ENCODE measurements around the gene MAGI1.
"Not testable (repeated sequence)": the region's sequence is repeated elsewhere in the genome, so short reads cannot be mapped to it uniquely, and the experiment has no call there.

MAGI1 gene

GRCh38 chr3:65575376-65575840 is 463.3 kb downstream of the MAGI1 start:
- ATAC-seq (no peak), DNase-seq (no peak)
- Mint-ChIP-seq H3K4me3 (no peak overlapping the region), H3K27ac (no peak overlapping the region), H3K36me3 (ENCODE audit: low read depth) (no peaks in the 10 kb centered on the region), H3K27me3 (no peaks in the 10 kb centered on the region), H3K9me3 (no peaks in the 10 kb centered on the region), H3K4me1 (no peaks in the 10 kb centered on the region)

- Mint-ChIP-seq H3K36me3 (ENCODE audit: low read depth) (no peaks in the 10 kb centered on the region), H3K27me3 (no peaks in the 10 kb centered on the region), H3K4me1 (no peaks in the 10 kb centered on the region), H3K9me3 (no peaks in the 10 kb centered on the region), H3K4me3 (no peak overlapping the region), H3K27ac (no peak overlapping the region)
- DNase-seq (no peak), ATAC-seq (no peak)
Measured at GRCh38 chr3:65573548-65574116, 465.1 kb downstream of the MAGI1 start.

- Mint-ChIP-seq H3K4me3 (no peak overlapping the region), H3K4me1 (no peaks in the 10 kb centered on the region), H3K27me3 (no peaks in the 10 kb centered on the region), H3K36me3 (ENCODE audit: low read depth) (no peaks in the 10 kb centered on the region), H3K9me3 (no peaks in the 10 kb centered on the region), H3K27ac (no peak overlapping the region)
- DNase-seq, result no peak
- ATAC-seq, result no peak
Measured at GRCh38 chr3:65572175-65572777, 466.4 kb downstream of the MAGI1 start.

GRCh38 chr3:65569845-65570405 is 468.8 kb downstream of the MAGI1 start:
- no peak overlapping the region for H3K27ac Mint-ChIP-seq
- no peaks in the 10 kb centered on the region for H3K4me1 Mint-ChIP-seq
- no peak for ATAC-seq
- H3K27me3 Mint-ChIP-seq, result no peaks in the 10 kb centered on the region
- H3K4me3 Mint-ChIP-seq, result no peak overlapping the region
- no peak for DNase-seq
- no peaks in the 10 kb centered on the region for H3K9me3 Mint-ChIP-seq
- H3K36me3 Mint-ChIP-seq (ENCODE audit: low read depth), result no peaks in the 10 kb centered on the region

- no peaks in the 10 kb centered on the region for H3K36me3 Mint-ChIP-seq (ENCODE audit: low read depth)
- DNase-seq (no peak), ATAC-seq (no peak)
- H3K9me3 Mint-ChIP-seq, result no peaks in the 10 kb centered on the region
- H3K4me3 Mint-ChIP-seq, result no peak overlapping the region
- H3K27ac Mint-ChIP-seq, result no peak overlapping the region
- H3K27me3 Mint-ChIP-seq, result no peaks in the 10 kb centered on the region
- no peaks in the 10 kb centered on the region for H3K4me1 Mint-ChIP-seq
Measured at GRCh38 chr3:65569129-65569528, 469.6 kb downstream of the MAGI1 start.

- DNase-seq (no peak), ATAC-seq (no peak)
Measured at GRCh38 chr3:65568497-65568896, 470.2 kb downstream of the MAGI1 start.

GRCh38 chr3:65565744-65566143 is 473.0 kb downstream of the MAGI1 start:
- DNase-seq; H3K36me3 Mint-ChIP-seq (ENCODE audit: low read depth); H3K27ac Mint-ChIP-seq; H3K4me1 Mint-ChIP-seq; H3K4me3 Mint-ChIP-seq; H3K27me3 Mint-ChIP-seq; ATAC-seq; H3K9me3 Mint-ChIP-seq: not testable (repeated sequence)

More at GRCh38 chr3:65568497-65568896, 470.2 kb downstream of the MAGI1 start:
- Mint-ChIP-seq H3K4me1 (no peaks in the 10 kb centered on the region), H3K4me3 (no peak overlapping the region), H3K27me3 (no peaks in the 10 kb centered on the region), H3K36me3 (ENCODE audit: low read depth) (no peaks in the 10 kb centered on the region), H3K27ac (no peak overlapping the region), H3K9me3 (no peaks in the 10 kb centered on the region)

GRCh38 chr3:65564483-65564882 is 474.2 kb downstream of the MAGI1 start:
- no peak for ATAC-seq
- peaks cover 7% of the 10 kb centered on the region for H3K9me3 Mint-ChIP-seq
- H3K4me3 Mint-ChIP-seq, result no peak overlapping the region
- no peaks in the 10 kb centered on the region for H3K4me1 Mint-ChIP-seq
- H3K27ac Mint-ChIP-seq, result no peak overlapping the region
- no peaks in the 10 kb centered on the region for H3K27me3 Mint-ChIP-seq
- H3K36me3 Mint-ChIP-seq (ENCODE audit: low read depth), result no peaks in the 10 kb centered on the region
- DNase-seq, result no peak

- no peaks in the 10 kb centered on the region for H3K36me3 Mint-ChIP-seq (ENCODE audit: low read depth)
- H3K4me3 Mint-ChIP-seq, result no peak overlapping the region
- no peak overlapping the region for H3K27ac Mint-ChIP-seq
- H3K9me3 Mint-ChIP-seq, result peaks cover 7% of the 10 kb centered on the region
- ATAC-seq, result no peak
- no peaks in the 10 kb centered on the region for H3K4me1 Mint-ChIP-seq
- DNase-seq, result no peak
- H3K27me3 Mint-ChIP-seq, result no peaks in the 10 kb centered on the region
Measured at GRCh38 chr3:65563861-65564260, 474.9 kb downstream of the MAGI1 start.

- Mint-ChIP-seq H3K9me3 (peaks cover 7% of the 10 kb centered on the region), H3K27me3 (no peaks in the 10 kb centered on the region), H3K4me1 (no peaks in the 10 kb centered on the region), H3K4me3 (no peak overlapping the region), H3K36me3 (ENCODE audit: low read depth) (no peaks in the 10 kb centered on the region), H3K27ac (no peak overlapping the region)
- no peak for DNase-seq
- no peak for ATAC-seq
Measured at GRCh38 chr3:65562447-65562846, 476.3 kb downstream of the MAGI1 start.

- Mint-ChIP-seq H3K27me3 (no peaks in the 10 kb centered on the region), H3K9me3 (peaks cover 8% of the 10 kb centered on the region)
- no peak for ATAC-seq
Measured at GRCh38 chr3:65561617-65562016, 477.1 kb downstream of the MAGI1 start.

GRCh38 chr3:65560901-65561300 is 477.8 kb downstream of the MAGI1 start:
- DNase-seq (no peak), ATAC-seq (no peak)
- Mint-ChIP-seq H3K4me3 (no peak overlapping the region), H3K4me1 (no peaks in the 10 kb centered on the region), H3K27ac (no peak overlapping the region), H3K9me3 (peaks cover 12% of the 10 kb centered on the region), H3K27me3 (no peaks in the 10 kb centered on the region), H3K36me3 (ENCODE audit: low read depth) (no peaks in the 10 kb centered on the region)

More at GRCh38 chr3:65561617-65562016, 477.1 kb downstream of the MAGI1 start:
- H3K27ac Mint-ChIP-seq, result no peak overlapping the region
- no peak overlapping the region for H3K4me3 Mint-ChIP-seq
- DNase-seq, result no peak
- H3K4me1 Mint-ChIP-seq, result no peaks in the 10 kb centered on the region
- H3K36me3 Mint-ChIP-seq (ENCODE audit: low read depth), result no peaks in the 10 kb centered on the region

- H3K36me3 Mint-ChIP-seq (ENCODE audit: low read depth), result no peaks in the 10 kb centered on the region
- ATAC-seq (no peak), DNase-seq (no peak)
- peaks cover 12% of the 10 kb centered on the region for H3K9me3 Mint-ChIP-seq
- no peak overlapping the region for H3K4me3 Mint-ChIP-seq
- H3K4me1 Mint-ChIP-seq, result no peaks in the 10 kb centered on the region
- H3K27me3 Mint-ChIP-seq, result no peaks in the 10 kb centered on the region
- no peak overlapping the region for H3K27ac Mint-ChIP-seq
Measured at GRCh38 chr3:65560133-65560532, 478.6 kb downstream of the MAGI1 start.

- DNase-seq, result no peak
- Mint-ChIP-seq H3K4me1 (no peaks in the 10 kb centered on the region), H3K27ac (no peak overlapping the region), H3K9me3 (peaks cover 12% of the 10 kb centered on the region), H3K27me3 (no peaks in the 10 kb centered on the region), H3K36me3 (ENCODE audit: low read depth) (no peaks in the 10 kb centered on the region), H3K4me3 (no peak overlapping the region)
- no peak for ATAC-seq
Measured at GRCh38 chr3:65559643-65560042, 479.1 kb downstream of the MAGI1 start.

GRCh38 chr3:65558826-65559225 is 479.9 kb downstream of the MAGI1 start:
- no peak for ATAC-seq
- H3K4me1 Mint-ChIP-seq, result no peaks in the 10 kb centered on the region

More at GRCh38 chr3:65558826-65559225, 479.9 kb downstream of the MAGI1 start:
- Mint-ChIP-seq H3K27ac (no peak overlapping the region), H3K36me3 (ENCODE audit: low read depth) (no peaks in the 10 kb centered on the region), H3K27me3 (no peaks in the 10 kb centered on the region), H3K4me3 (no peak overlapping the region), H3K9me3 (peaks cover 12% of the 10 kb centered on the region)
- no peak for DNase-seq

Measured in activated naive CD8-positive, alpha-beta T cell treated with anti-CD3 and anti-CD28 coated beads, Interleukin-2, amount 50 U/mL, for 24 hours (primary cell).